ENCODE measurements around the gene JAKMIP1. TPM values are rescaled to one million over a fixed set of nuclear protein-coding genes. Genes with fewer than 3 reads are reported as not detected.

The JAKMIP1 gene
- total and polyA plus RNA-seq, 2 donors (not counting 1 experiment from before 2014, with no cell fraction given) = 0.49 to 1.0 TPM

DNA sequence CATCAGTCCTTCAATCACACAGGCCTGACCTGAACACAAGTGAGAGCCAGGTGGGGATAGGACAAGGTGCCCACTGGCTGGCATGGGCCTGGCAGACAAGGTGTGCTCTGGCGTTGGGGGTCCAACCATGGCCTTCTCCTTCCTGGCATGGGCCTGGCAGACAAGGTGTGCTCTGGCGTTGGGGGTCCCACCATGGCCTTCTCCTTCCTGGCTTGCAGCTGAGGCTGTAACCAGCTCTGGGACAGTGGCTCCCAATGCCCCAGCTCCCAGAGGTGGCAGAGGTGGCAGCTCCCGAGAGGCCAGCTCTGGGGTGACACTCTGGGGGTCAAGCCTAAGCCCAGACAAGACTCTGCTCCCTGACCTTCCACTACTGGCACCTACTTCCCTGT lies 62.6 kb downstream of the JAKMIP1 start:
- Histone ChIP-seq H3K9ac (ENCODE audit: low read length) (no peak overlapping the region), H3K27ac (ENCODE audit: low read length in 2 of 2) (no peak overlapping the region), H3K36me3 (replicated peaks in 1 of 2; ENCODE audit: control extremely low read depth in 1 of 2, control insufficient read depth in 1 of 2, extremely low read depth in 1 of 2, insufficient read depth in 2 of 2, low read length in 1 of 2) (no peaks in the 10 kb centered on the region), H4K20me1 (ENCODE audit: control insufficient read depth, insufficient read depth, low read length, poor library complexity, severe bottlenecking) (no peaks in the 10 kb centered on the region), H3K9me3 (ENCODE audit: control extremely low read depth in 1 of 3, control insufficient read depth in 2 of 3, insufficient read depth in 1 of 3, low read length in 2 of 3) (peaks cover 0 to 8% (median 0%) of the 10 kb centered on the region in 3 donors), H3K4me2 (replicated peaks; ENCODE audit: low read depth, low read length, poor library complexity, severe bottlenecking) (no peak overlapping the region), H2AFZ (ENCODE audit: insufficient read depth, low read depth, low read length, poor library complexity, severe bottlenecking) (no peak overlapping the region), H3K4me1 (ENCODE audit: control insufficient read depth in 2 of 2, insufficient read depth in 2 of 2, low read length in 2 of 2) (no peaks in the 10 kb centered on the region), H3K27me3 (replicated peaks in 1 of 4; ENCODE audit: control extremely low read depth in 1 of 4, control insufficient read depth in 3 of 4, insufficient read depth in 4 of 4, low read length in 3 of 4) (no peaks in the 10 kb centered on the region), H3K79me2 (ENCODE audit: control insufficient read depth, insufficient read depth, low read length) (no peaks in the 10 kb centered on the region), H3K4me3 (ENCODE audit: control extremely low read depth in 1 of 5, extremely low read depth in 1 of 5, insufficient read depth in 1 of 5, low read depth in 2 of 5, low read length in 4 of 5) (no peak overlapping the region)
- H3K4me3 Mint-ChIP-seq = no peak overlapping the region
- H3K27ac Mint-ChIP-seq = no peak overlapping the region
- no peaks in the 10 kb centered on the region for H3K9me3 Mint-ChIP-seq (ENCODE audit: insufficient read depth)
- no peaks in the 10 kb centered on the region for H3K4me1 Mint-ChIP-seq
- 98% methylated on average over 3 of the region's 3 CpGs for WGBS (ENCODE audit: insufficient coverage)
- POLR2A ChIA-PET = no interaction called here
- no peak for TF ChIP-seq EZH2 (IDR thresholded peaks at IDR 0.05; ENCODE audit: borderline replicate concordance, insufficient read depth, low read depth, low read length, poor library complexity, severe bottlenecking)
- TF ChIP-seq, protein P1, sequence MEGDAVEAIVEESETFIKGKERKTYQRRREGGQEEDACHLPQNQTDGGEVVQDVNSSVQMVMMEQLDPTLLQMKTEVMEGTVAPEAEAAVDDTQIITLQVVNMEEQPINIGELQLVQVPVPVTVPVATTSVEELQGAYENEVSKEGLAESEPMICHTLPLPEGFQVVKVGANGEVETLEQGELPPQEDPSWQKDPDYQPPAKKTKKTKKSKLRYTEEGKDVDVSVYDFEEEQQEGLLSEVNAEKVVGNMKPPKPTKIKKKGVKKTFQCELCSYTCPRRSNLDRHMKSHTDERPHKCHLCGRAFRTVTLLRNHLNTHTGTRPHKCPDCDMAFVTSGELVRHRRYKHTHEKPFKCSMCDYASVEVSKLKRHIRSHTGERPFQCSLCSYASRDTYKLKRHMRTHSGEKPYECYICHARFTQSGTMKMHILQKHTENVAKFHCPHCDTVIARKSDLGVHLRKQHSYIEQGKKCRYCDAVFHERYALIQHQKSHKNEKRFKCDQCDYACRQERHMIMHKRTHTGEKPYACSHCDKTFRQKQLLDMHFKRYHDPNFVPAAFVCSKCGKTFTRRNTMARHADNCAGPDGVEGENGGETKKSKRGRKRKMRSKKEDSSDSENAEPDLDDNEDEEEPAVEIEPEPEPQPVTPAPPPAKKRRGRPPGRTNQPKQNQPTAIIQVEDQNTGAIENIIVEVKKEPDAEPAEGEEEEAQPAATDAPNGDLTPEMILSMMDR (IDR thresholded peaks at IDR 0.05) = no peak
- no peaks in the 10 kb centered on the region for H3K27me3 Mint-ChIP-seq
- CTCF ChIA-PET = no interaction called here
- intact Hi-C loops (cut with micrococcal nuclease) = no loop called here
- DNase-seq (no peak), ATAC-seq (ENCODE audit: low read depth) (no peak)

DNA sequence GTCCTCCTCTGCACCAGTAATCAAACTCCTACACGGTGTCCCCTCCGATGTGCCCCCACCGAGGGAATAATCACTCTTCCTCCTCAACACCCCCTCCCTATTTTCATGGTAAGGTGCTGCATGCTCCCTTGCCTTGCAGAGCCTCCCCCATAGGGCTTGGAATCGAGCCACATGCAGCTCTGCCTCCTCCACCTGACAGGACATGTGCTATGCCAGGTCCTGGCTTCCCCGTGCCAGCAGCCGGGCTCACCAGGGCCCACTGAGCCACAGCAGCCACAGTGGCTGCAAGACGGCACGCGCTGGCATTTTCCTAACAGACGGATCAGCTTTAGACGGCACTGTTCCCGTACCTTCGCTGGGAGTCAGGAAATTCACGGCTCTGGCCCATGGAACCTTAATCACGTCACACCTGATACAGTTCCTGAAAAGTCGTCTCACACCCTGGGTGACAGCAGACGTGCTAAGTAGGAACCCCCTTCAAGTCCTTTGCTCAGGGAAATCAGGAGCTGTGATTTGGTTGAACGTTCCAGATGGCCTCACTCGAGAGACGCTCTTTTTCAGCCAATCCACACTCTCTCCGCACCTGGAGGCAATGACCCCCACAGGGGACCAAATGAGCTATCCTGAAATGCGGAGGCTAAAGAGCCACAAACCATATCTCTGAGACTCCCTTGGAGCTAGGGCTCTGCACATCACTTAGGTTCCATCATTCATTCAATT lies 63.2 kb downstream of the JAKMIP1 start:
- Histone ChIP-seq H3K4me1 (ENCODE audit: control insufficient read depth in 2 of 2, insufficient read depth in 2 of 2, low read length in 2 of 2) (no peaks in the 10 kb centered on the region), H3K4me3 (ENCODE audit: control extremely low read depth in 1 of 5, extremely low read depth in 1 of 5, insufficient read depth in 1 of 5, low read depth in 2 of 5, low read length in 4 of 5) (no peak overlapping the region), H4K20me1 (ENCODE audit: control insufficient read depth, insufficient read depth, low read length, poor library complexity, severe bottlenecking) (no peaks in the 10 kb centered on the region), H3K36me3 (replicated peaks in 1 of 2; ENCODE audit: control extremely low read depth in 1 of 2, control insufficient read depth in 1 of 2, extremely low read depth in 1 of 2, insufficient read depth in 2 of 2, low read length in 1 of 2) (no peaks in the 10 kb centered on the region), H3K4me2 (replicated peaks; ENCODE audit: low read depth, low read length, poor library complexity, severe bottlenecking) (no peak overlapping the region), H3K27ac (ENCODE audit: low read length in 2 of 2) (no peak overlapping the region), H3K79me2 (ENCODE audit: control insufficient read depth, insufficient read depth, low read length) (no peaks in the 10 kb centered on the region), H3K9me3 (ENCODE audit: control extremely low read depth in 1 of 3, control insufficient read depth in 2 of 3, insufficient read depth in 1 of 3, low read length in 2 of 3) (peaks cover 0 to 5% (median 0%) of the 10 kb centered on the region in 3 donors), H3K27me3 (replicated peaks in 1 of 4; ENCODE audit: control extremely low read depth in 1 of 4, control insufficient read depth in 3 of 4, insufficient read depth in 4 of 4, low read length in 3 of 4) (no peaks in the 10 kb centered on the region), H3K9ac (ENCODE audit: low read length) (no peak overlapping the region), H2AFZ (ENCODE audit: insufficient read depth, low read depth, low read length, poor library complexity, severe bottlenecking) (no peak overlapping the region)
- TF ChIP-seq EZH2 (IDR thresholded peaks at IDR 0.05; ENCODE audit: borderline replicate concordance, insufficient read depth, low read depth, low read length, poor library complexity, severe bottlenecking) = no peak
- TF ChIP-seq, protein P1 (IDR thresholded peaks at IDR 0.05) = no peak
- intact Hi-C loops (cut with micrococcal nuclease) = no loop called here
- POLR2A ChIA-PET = no interaction called here
- Mint-ChIP-seq H3K27me3 (no peaks in the 10 kb centered on the region), H3K4me1 (no peaks in the 10 kb centered on the region), H3K4me3 (no peak overlapping the region), H3K9me3 (ENCODE audit: insufficient read depth) (no peaks in the 10 kb centered on the region), H3K27ac (no peak overlapping the region)
- ATAC-seq (ENCODE audit: low read depth) (no peak), DNase-seq (no peak)
- CTCF ChIA-PET = no interaction called here
- 74% methylated on average over 22 of the region's 22 CpGs for WGBS (ENCODE audit: insufficient coverage)
